Measurements from ENCODE around the gene THRAP3.

Gene THRAP3

DNA sequence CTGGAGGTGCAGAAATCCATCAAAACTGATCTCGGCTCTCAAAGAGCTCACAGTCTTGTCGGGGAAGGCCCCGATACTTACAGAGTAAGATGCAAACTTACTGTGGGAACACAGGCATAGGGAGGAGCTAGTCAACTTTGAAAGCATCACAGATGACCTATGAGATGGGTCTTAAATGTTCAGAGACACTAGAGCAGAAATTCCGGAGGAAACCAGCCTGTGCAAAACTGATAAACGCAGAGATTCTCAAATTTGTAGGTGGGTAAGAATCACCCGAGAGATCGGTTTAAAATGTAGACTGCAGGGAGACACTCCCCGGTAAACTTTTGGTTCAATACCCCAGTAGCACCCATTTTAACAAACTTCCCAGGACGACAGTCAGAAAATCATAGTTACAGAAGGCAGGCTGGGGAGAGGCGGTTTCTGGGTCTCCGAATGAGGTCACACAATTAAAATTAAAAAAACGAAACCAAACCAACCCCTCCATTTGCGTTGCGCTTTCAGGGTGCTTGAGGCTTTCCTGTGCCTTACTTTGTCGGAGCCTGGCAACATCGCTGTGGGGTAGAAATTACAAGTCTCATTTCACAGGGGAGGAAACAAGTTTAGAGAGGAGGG lies 755 bp upstream of the THRAP3 start:
- TF ChIP-seq GATA3 (IDR thresholded peaks at IDR 0.05; ENCODE audit: low read depth, low read length) (no peak), GATA2 (IDR thresholded peaks at IDR 0.05; ENCODE audit: low read depth, low read length) (no peak)

GRCh38 chr1:36224537-36225282 lies 467 bp downstream of the THRAP3 start:
- no peak for TF ChIP-seq GATA2 (IDR thresholded peaks at IDR 0.05; ENCODE audit: low read depth, low read length)
- TF ChIP-seq GATA3 (IDR thresholded peaks at IDR 0.05; ENCODE audit: low read depth, low read length), result no peak

DNA sequence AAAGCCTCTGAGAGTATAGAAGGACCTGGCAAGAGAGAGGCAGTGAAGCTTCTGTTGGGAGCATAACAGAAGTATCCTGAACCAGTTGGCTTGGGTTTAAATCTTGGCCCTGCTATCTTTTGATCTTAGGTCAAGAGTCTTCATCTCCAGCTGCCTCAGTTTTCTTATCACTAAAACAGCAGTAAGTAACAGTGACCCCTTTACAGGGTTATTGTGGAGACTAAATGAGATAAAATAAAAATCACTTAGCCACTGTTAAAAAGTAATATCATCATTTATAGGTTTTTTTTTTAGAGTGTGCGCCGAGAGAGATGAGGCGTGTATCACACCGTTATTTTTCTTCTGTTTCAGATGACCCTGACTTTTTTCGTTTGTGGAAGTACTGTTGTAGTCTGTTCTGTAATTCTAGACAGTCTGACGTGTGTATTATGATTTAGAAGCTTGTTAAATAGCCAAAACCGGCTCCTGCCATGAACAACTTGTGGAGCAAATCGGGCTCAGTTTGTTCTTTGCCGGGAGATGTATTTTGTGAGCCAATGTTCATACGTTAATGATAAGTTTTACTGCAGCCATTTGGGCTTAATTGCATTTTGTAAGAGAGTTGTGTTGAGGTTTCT lies 1.1 kb downstream of the THRAP3 start:
- TF ChIP-seq GATA2 (IDR thresholded peaks at IDR 0.05; ENCODE audit: low read depth, low read length) (no peak), GATA3 (IDR thresholded peaks at IDR 0.05; ENCODE audit: low read depth, low read length) (no peak)

- TF ChIP-seq GATA2 (IDR thresholded peaks at IDR 0.05; ENCODE audit: low read depth, low read length) (no peak), GATA3 (IDR thresholded peaks at IDR 0.05; ENCODE audit: low read depth, low read length) (no peak)
Observed at GRCh38 chr1:36231191-36231590, 6.9 kb downstream of the THRAP3 start.

DNA sequence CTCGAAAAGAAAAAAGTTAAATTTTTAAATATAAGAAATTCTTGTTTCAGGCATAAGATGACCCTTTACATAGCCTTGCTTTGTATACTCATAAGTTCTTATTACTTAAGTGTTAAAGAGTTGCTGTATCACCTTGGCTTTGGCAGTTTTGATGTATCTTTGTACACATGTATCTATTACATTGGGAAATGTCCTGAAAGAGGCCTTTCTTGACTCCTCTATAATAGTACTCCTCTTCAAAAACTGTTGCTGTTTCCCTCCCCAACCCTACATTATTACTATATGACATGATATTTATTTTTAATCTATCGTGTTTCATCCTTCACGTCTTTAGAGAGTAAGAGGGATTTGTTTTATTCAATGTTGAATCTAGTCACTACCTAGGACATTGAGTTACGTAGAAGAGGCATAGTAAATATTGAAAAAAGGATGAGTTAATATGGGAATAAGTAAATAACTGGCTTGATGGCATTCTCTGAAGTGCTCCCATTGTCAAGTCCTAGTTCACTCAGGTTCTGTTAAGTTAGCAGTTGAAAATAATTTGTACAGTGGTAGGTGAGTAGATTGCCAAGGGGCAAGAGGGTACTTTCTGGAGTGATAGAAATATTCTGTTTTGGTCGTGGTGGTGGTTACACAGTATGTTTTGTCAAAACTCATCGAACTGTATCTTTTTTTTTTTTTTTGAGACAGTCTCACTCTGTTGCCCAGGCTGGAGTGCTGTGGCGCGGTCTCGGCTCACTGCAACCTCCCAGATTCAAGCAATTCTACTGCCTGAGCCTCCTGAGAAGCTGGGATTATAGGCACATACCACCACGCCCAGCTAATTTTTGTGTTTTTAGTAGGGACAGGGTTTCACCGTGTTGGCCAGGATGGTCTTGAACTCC lies 8.2 kb downstream of the THRAP3 start:
- TF ChIP-seq GATA2 (IDR thresholded peaks at IDR 0.05; ENCODE audit: low read depth, low read length) (no peak), GATA3 (IDR thresholded peaks at IDR 0.05; ENCODE audit: low read depth, low read length) (no peak)

- TF ChIP-seq GATA2 (IDR thresholded peaks at IDR 0.05; ENCODE audit: low read depth, low read length) (no peak), GATA3 (IDR thresholded peaks at IDR 0.05; ENCODE audit: low read depth, low read length) (no peak)
Observed at GRCh38 chr1:36236302-36236701, 12.1 kb downstream of the THRAP3 start.

DNA sequence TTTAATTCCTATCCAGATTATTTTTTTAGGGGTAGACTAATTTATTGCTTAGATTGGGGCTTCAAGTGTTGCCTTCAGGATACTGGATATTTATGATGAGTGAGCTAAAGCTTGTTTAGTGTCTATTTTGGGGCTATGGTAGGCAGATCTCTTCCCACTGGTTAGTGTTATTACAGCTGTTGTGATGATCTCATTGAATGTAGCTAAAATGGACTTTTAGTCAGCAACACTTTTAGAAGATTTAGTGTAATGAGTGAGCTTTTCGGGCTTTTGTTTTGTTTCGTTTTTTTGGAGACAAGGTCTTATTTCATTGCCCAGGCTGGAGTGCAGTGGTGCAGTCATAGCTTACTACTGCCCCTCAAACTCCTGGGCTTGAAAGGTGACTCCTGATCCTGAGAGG lies 14.2 kb downstream of the THRAP3 start:
- no peak for TF ChIP-seq GATA3 (IDR thresholded peaks at IDR 0.05; ENCODE audit: low read depth, low read length)
- no peak for TF ChIP-seq GATA2 (IDR thresholded peaks at IDR 0.05; ENCODE audit: low read depth, low read length)

GRCh38 chr1:36239941-36240637 lies 15.8 kb downstream of the THRAP3 start:
- no peak for TF ChIP-seq GATA3 (IDR thresholded peaks at IDR 0.05; ENCODE audit: low read depth, low read length)
- TF ChIP-seq GATA2 (IDR thresholded peaks at IDR 0.05; ENCODE audit: low read depth, low read length), result no peak

GRCh38 chr1:36247538-36247937 lies 23.3 kb downstream of the THRAP3 start:
- TF ChIP-seq GATA3 (IDR thresholded peaks at IDR 0.05; ENCODE audit: low read depth, low read length) (no peak), GATA2 (IDR thresholded peaks at IDR 0.05; ENCODE audit: low read depth, low read length) (no peak)

GRCh38 chr1:36248250-36248894 lies 24.1 kb downstream of the THRAP3 start:
- TF ChIP-seq GATA2 (IDR thresholded peaks at IDR 0.05; ENCODE audit: low read depth, low read length) (no peak), GATA3 (IDR thresholded peaks at IDR 0.05; ENCODE audit: low read depth, low read length) (no peak)

DNA sequence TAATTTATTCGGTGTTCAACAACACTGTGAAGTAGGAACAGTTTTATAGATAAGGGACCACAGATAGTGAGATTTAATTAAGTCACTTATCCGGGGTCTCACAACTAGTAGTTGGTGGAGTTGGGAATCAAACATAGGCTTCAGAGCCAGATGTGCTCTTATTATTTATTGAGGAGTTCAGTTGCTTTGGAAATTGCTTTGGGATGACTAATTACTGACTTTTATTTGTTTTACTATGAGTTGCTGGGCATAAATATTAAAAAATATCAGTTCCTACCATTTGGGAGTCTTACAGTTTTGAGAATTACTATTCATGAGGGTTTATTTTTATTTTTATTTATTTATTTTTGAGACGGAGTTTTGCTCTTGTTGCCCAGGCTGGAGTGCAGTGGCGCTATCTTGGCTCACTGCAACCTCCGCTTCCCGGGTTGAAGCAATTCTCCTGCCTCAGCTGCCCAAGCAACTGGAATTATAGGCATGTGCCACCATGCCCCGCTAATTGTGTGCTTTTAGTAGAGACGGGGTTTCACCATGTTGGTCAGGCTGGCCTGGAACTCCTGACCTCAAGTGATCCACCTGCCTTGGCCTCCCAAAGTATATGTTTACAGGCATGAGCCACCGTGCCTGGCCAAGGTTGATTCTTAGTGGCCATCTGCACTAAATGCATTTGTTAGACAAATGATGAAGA lies 27.7 kb downstream of the THRAP3 start:
- TF ChIP-seq GATA2 (IDR thresholded peaks at IDR 0.05; ENCODE audit: low read depth, low read length), result no peak
- TF ChIP-seq GATA3 (IDR thresholded peaks at IDR 0.05; ENCODE audit: low read depth, low read length), result no peak

DNA sequence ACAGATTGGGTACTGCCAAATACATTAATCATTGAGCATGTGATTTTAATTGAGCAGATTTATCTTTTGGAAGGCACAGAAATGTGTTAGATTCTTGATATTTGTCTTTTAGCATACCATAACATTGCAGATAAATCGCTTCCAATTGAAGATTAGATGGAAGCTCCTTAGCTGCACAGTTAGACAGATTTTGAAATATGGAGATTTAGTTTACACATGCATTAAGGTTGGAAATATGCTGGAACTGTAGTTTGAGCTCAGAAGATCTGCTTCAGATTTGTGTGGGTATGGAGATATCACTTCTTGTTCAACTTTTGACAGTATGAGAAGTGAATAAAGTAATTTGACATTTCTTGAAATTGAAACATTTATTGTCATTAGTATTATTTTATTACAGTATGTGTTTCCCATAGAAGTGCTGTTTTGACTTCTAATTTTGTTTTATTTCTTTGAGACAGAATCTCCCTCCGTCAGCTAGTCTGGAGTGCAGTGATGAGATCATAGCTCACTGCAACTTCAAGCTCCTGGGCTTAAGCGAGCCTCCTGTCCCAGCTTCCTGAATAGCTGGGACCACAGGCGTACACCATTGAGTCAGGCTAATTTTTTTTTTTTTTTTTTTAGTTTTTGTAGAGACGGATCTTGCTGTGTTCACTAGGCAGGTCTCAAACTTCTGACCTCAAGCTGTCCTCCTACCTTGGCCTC lies 29.1 kb downstream of the THRAP3 start:
- TF ChIP-seq GATA2 (IDR thresholded peaks at IDR 0.05; ENCODE audit: low read depth, low read length) (no peak), GATA3 (IDR thresholded peaks at IDR 0.05; ENCODE audit: low read depth, low read length) (no peak)

Data from SH-SY5Y (cell line).